Pancreas (tissue), 10 donors: ENCODE results near the gene IFRD2. TPM values are rescaled to one million over a fixed set of nuclear protein-coding genes. Genes with fewer than 3 reads are reported as not detected.

Source experiments
- ATAC-seq, 4 donors: fragments of 200-7000 bp; cut with Tn5 transposase; one replicate each; pipeline versions ENCODE4 v1.8.0 to v1.9.1; 2020; ENCODE audit warnings: mild to moderate bottlenecking in 4 of 4, moderate library complexity in 4 of 4
- DNase-seq, 6 donors: peaks; one replicate each; pipeline ENCODE4 v3.0.0-alpha.2; 2020
- FAIRE-seq: peaks from 2 replicates; lab custom pipeline; 2012; peaks lifted over from hg19 to GRCh38; lab: Jason Lieb, UNC
- H3K27ac ChIP-seq, 4 donors: fragments of 200-600 bp; sonication (generic); 1 replicate in 3 of 4; 2 replicates in 1 of 4; pipeline versions ENCODE4 v1.5.0 to v1.8.0; 2020
- H3K27me3 ChIP-seq, 4 donors: fragments of 200-600 bp; one replicate each; pipeline ENCODE4 v1.8.0; 2021
- H3K36me3 ChIP-seq, 3 donors: fragments of 200-600 bp; sonication (generic) in 1 of 3; one replicate each; pipeline versions ENCODE4 v1.5.0 to v1.8.0; 2020 to 2021
- H3K4me1 ChIP-seq, 3 donors: fragments of 200-600 bp; one replicate each; pipeline ENCODE4 v1.8.0; 2021
- H3K4me3 ChIP-seq, 4 donors: fragments of 200-600 bp; sonication (generic) in 2 of 4; one replicate each; pipeline versions ENCODE4 v1.5.0 to v1.8.0; 2020 to 2021
- H3K9me3 ChIP-seq, 4 donors: fragments of 200-600 bp; one replicate each; pipeline ENCODE4 v1.8.0; 2021
- CTCF ChIP-seq, 4 donors: fragments of 200-600 bp; sonication (generic) in 3 of 4; IDR thresholded peaks; one replicate each; pipeline versions ENCODE4 v1.5.0 to v1.8.0; 2021; ENCODE audit warnings: antibody characterized with exemption in 4 of 4
- WGBS, 2 donors: extraction: QIAGEN DNeasy Blood & Tissue Kit; methylation state at CpG; one replicate each; pipeline ENCODE4 v1.1.7; 2013; 5-methylcytosine and 5-hydroxymethylcytosine counted together
- intact Hi-C, 3 donors: fragments of 100-400 bp; cut with DNase I; formaldehyde crosslinking; loops; one replicate each; pipeline versions ENCODE4 v1.11.1 to v1.14.2; 2022
- polyA plus RNA-seq, 2 donors: library from polyadenylated mRNA; stranded (reverse); fragments of 200-250 nt; gene quantifications; one replicate each; pipeline ENCODE4 v1.2.3, GENCODE V29; 2013
- total RNA-seq, 6 donors: library from RNA; stranded (reverse); fragmentation: NEBNext Ultra II Directional in 4 of 6; extraction: Animal tissue kit (Norgen Biotek cat#: 25700) in 4 of 6; gene quantifications; one replicate each; pipeline versions ENCODE4 v1.2.1 to v1.2.4, GENCODE V29; 2021 to 2023
- donor health status: healthy with polysubstance abuse.
- donor health status: DM: no; HTN: no; CAD: no; lungs with moderate emphysema.
- donor health status: DM: no; HTN: no; CAD: no.
- donor health status: control.
- donor health status: control.
- donor health status: Bipolar disorder and iron deficiency.
- donor health status: DM: yes; HTN: yes; CAD: no.
- donor health status: DM: no; HTN: no; CAD: no.
- donor health status: DM: no; HTN: no; CAD: no.
- donor health status: DM: yes; HTN: yes; CAD: no.

The IFRD2 gene, protein sequence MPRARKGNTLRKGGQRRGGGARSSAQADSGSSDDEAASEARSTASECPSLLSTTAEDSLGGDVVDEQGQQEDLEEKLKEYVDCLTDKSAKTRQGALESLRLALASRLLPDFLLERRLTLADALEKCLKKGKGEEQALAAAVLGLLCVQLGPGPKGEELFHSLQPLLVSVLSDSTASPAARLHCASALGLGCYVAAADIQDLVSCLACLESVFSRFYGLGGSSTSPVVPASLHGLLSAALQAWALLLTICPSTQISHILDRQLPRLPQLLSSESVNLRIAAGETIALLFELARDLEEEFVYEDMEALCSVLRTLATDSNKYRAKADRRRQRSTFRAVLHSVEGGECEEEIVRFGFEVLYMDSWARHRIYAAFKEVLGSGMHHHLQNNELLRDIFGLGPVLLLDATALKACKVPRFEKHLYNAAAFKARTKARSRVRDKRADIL
- total RNA-seq (10 to 100 TPM; 47.1 to 81.6 (median 55.1) TPM), polyA plus RNA-seq (100 to 1,000 TPM; 101 to 117 TPM)

DNA sequence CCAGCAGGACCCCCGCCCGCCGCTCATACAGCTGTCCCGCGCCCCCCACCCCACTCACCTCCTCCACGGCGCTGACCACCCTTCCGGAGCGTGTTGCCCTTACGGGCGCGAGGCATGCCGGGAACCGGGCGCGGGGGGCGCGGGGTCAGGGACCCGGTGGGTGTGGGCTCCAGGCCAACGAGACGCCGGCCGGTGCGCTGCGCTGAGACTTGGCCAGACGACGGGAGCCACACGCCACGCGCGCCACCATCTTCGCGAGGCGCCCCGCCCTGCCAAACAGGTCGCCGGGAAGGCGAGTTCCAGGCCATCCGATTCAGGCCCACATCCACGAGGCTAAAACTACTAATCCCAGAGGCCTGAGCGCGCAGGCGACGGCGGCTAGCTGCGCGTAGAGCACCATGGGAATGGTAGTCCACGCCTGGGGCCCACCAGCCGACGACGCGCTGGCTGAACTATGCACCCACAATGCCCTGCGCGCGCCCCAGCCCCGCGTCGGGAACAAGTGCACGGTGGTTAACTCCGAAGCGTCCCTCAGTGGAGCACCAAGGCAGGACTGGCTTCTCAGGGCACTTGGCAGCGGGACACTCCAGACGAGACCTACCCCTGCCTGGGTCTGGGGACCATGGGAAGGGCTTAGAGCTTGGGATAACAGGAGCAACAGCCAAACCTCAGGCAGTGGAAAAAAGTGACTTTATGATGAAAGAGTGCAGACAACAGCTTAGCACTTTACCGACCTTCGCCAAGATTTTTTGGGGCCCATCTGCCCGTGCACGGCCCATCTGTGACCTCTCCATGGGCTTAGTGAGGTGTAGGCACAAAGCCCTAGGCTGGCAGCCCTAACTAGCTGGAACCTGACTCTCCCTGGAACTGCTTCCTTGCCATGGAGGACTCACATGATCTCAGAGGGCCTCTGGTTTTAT is at the start of gene IFRD2:
Gene IFRD2, minus strand, starts transcription at position 271 of the 920 bp plus-strand sequence. Its CDS starts 155 bp downstream, at position 116.
- FAIRE-seq (peak; percentile 96), ATAC-seq (peak; percentile 89 to 94 (median 90)), DNase-seq (peak; percentile 95 to 99 (median 98))
- Histone ChIP-seq H3K27ac (peak within 1 kb of the TSS; percentile 95 to 98 (median 96)), H3K27me3 (no peaks in the 10 kb centered on the region), H3K4me3 (peak within 1 kb of the TSS; percentile 78 to 99 (median 96)), H3K4me1 (peaks cover 9 to 13% (median 10%) of the 10 kb centered on the region in 3 donors), H3K36me3 (peaks cover 0 to 26% (median 17%) of the 10 kb centered on the region in 3 donors), H3K9me3 (no peaks in the 10 kb centered on the region)
- WGBS, 2 donors: 0 to 1% methylated on average over 56 to 67 of the region's 67 CpGs
- no peak for TF ChIP-seq CTCF (IDR thresholded peaks at IDR 0.05)
- intact Hi-C loops: no loop called here

- no peaks in the 10 kb centered on the region for H3K9me3 ChIP-seq
- ATAC-seq (no peak), FAIRE-seq (no peak), DNase-seq (peak in 1 of 6 donors; percentile 37)
- no peaks in the 10 kb centered on the region for H3K36me3 ChIP-seq
- peaks cover 0 to 9% (median 8%) of the 10 kb centered on the region in 3 donors for H3K4me1 ChIP-seq
- intact Hi-C loops: loop anchor here in 1 of 3 donors (10.0 kb wide), 1 partner anchor 213 kb away; no protein-coding TSS in a partner anchor
- 90 to 95% methylated on average over 9 of the region's 9 CpGs for WGBS, 2 donors
- H3K4me3 ChIP-seq: no peak overlapping the region
- no peak overlapping the region for H3K27ac ChIP-seq
- no peaks in the 10 kb centered on the region for H3K27me3 ChIP-seq
- TF ChIP-seq CTCF (IDR thresholded peaks at IDR 0.05): no peak
These were observed 49.3 kb upstream of the IFRD2 start for GRCh38 chr3:50341537-50341936.

DNA sequence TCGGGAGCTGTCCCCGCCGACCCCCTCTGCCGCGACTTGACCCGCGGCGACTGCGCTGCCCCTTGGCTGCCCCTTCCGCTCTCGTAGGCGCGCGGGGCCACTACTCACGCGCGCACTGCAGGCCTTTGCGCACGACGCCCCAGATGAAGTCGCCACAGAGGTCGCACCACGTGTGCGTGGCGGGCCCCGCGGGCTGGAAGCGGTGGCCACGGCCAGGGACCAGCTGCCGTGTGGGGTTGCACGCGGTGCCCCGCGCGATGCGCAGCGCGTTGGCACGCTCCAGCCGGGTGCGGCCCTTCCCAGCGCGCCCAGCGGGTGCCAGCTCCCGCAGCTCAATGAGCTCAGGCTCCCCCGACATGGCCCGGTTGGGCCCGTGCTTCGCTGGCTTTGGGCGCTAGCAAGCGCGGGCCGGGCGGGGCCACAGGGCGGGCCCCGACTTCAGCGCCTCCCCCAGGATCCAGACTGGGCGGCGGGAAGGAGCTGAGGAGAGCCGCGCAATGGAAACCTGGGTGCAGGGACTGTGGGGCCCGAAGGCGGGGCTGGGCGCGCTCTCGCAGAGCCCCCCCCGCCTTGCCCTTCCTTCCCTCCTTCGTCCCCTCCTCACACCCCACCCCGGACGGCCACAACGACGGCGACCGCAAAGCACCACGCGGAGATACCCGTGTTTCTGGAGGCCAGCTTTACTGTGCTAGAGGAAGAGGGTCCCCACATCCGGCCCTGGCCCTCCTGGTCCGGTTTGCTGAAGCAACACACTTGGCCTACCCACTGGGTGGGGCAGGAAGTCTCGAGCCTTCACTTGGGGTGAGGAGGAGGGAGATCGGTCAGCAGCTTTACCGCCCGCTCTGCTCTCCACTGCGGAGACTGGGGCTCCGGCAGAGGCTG is 48.5 kb upstream of the IFRD2 start, which contains the start of gene RASSF1:
Gene RASSF1, minus strand, starts transcription at position 389 of the 882 bp plus-strand sequence. Its CDS starts 31 bp downstream, at position 358.
- intact Hi-C loops: loop anchor here in 1 of 3 donors (10.0 kb wide), 1 partner anchor 214 kb away; no protein-coding TSS in a partner anchor
- no peaks in the 10 kb centered on the region for H3K27me3 ChIP-seq
- H3K4me3 ChIP-seq: peak within 1 kb of the TSS in 3 of 4 donors; percentile 8 to 72 (median 23)
- no peak for TF ChIP-seq CTCF (IDR thresholded peaks at IDR 0.05)
- peak within 1 kb of the TSS in 3 of 4 donors; percentile 16 to 60 (median 55) for H3K27ac ChIP-seq
- WGBS, 2 donors: 33 to 42% methylated on average over 66 to 85 of the region's 85 CpGs
- H3K36me3 ChIP-seq: no peaks in the 10 kb centered on the region
- no peaks in the 10 kb centered on the region for H3K9me3 ChIP-seq
- ATAC-seq: peak in 1 of 4 donors; percentile 11
- no peak for FAIRE-seq
- DNase-seq: peak in 4 of 6 donors; percentile 32 to 78 (median 69)
- peaks cover 0 to 15% (median 9%) of the 10 kb centered on the region in 3 donors for H3K4me1 ChIP-seq

DNA sequence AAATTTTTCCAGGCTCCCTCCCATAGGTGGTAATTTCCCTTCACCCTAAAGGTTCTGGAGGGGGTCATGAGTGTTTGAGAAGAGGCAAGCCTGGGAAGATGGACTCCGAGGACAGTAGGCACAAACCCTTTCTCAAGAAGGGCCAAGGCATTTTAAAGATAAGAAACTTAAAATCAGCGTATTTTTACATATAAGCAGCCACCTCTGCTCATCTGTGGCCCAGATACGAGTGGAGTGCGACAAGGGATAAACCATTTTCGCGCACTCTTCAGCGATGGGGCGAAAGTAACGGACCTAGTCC is 47.9 kb upstream of the IFRD2 start:
- ATAC-seq (no peak), DNase-seq (no peak), FAIRE-seq (no peak)
- Histone ChIP-seq H3K9me3 (no peaks in the 10 kb centered on the region), H3K27me3 (no peaks in the 10 kb centered on the region), H3K4me1 (peaks cover 0 to 21% (median 12%) of the 10 kb centered on the region in 3 donors), H3K27ac (peak overlapping the region in 3 of 4 donors; percentile 16 to 60 (median 55)), H3K36me3 (no peaks in the 10 kb centered on the region), H3K4me3 (peak overlapping the region in 2 of 4 donors; percentile 23 to 72)
- intact Hi-C loops: loop anchor here in 1 of 3 donors (10.0 kb wide), 1 partner anchor 215 kb away; no protein-coding TSS in a partner anchor
- no peak for TF ChIP-seq CTCF (IDR thresholded peaks at IDR 0.05)
- WGBS, 2 donors: 72 to 75% methylated on average over 9 of the region's 9 CpGs
